Glutamatergic neuron (in vitro differentiated cells): Measurements from ENCODE around the gene DMBX1. TPM values are rescaled to one million over a fixed set of nuclear protein-coding genes. Genes with fewer than 3 reads are reported as not detected.

Source experiments
- DNase-seq: peaks from one replicate; pipeline ENCODE4 v3.0.0; 2022
- H3K27ac Mint-ChIP-seq: one replicate; pipeline ENCODE4 v1.8.0; 2020; ENCODE audit warnings: mild to moderate bottlenecking, mixed read lengths, inconsistent platforms; ENCODE audit not compliant: unreplicated experiment
- H3K27me3 Mint-ChIP-seq: one replicate; pipeline ENCODE4 v1.8.0; 2020; ENCODE audit warnings: mild to moderate bottlenecking, moderate library complexity, mixed read lengths, inconsistent platforms; ENCODE audit not compliant: unreplicated experiment
- H3K36me3 Mint-ChIP-seq: one replicate; pipeline ENCODE4 v1.8.0; 2020; ENCODE audit warnings: mild to moderate bottlenecking, mixed read lengths, inconsistent platforms; ENCODE audit not compliant: unreplicated experiment
- H3K4me1 Mint-ChIP-seq: one replicate; pipeline ENCODE4 v1.8.0; 2020; ENCODE audit warnings: mild to moderate bottlenecking, low read depth, mixed read lengths, inconsistent platforms; ENCODE audit not compliant: unreplicated experiment
- H3K4me3 Mint-ChIP-seq: one replicate; pipeline ENCODE4 v1.8.0; 2020; ENCODE audit warnings: mild to moderate bottlenecking, mixed read lengths, inconsistent platforms; ENCODE audit not compliant: unreplicated experiment
- H3K9me3 Mint-ChIP-seq: one replicate; pipeline ENCODE4 v1.8.0; 2020; ENCODE audit warnings: mild to moderate bottlenecking, moderate library complexity, mixed read lengths, inconsistent platforms; ENCODE audit not compliant: unreplicated experiment
- total RNA-seq: library from RNA; stranded (reverse); fragmentation: NEBNext Ultra II Directional; extraction: Animal tissue kit (Norgen Biotek cat#: 25700); gene quantifications from one replicate; pipeline ENCODE4 v1.2.1, GENCODE V29; 2021; ENCODE audit not compliant: unreplicated experiment
- TF ChIP-seq, protein P1 (sequence below): fragments of 200-600 bp; sonication (generic); IDR thresholded peaks from one replicate; pipeline ENCODE4 v1.5.0; 2021; ENCODE audit not compliant: partially characterized antibody, unreplicated experiment

The DMBX1 gene
- total RNA-seq, 1 donor from 2014 or later: not detected

DNA sequence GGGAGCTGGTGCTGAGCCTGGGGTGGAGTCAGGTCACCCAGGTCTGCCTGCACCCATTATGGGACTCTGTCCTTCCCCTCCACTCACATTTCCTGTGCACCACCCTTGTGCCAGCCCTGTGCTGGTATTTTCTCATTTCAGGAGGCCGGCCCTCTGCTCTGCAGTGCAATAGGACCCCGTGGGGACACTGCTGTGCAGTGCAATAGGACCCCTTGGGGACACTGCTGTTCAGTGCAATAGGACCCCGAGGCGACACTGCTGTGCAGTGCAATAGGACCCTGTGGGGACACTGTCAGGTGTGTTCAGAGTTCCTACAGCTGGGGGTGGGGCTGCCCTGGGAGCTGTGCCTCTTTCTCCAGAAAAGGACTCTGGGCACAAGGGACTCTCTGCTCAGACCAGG, 36.2 kb upstream of the DMBX1 start:
- no peak for DNase-seq
- peaks cover 24% of the 10 kb centered on the region for H3K27me3 Mint-ChIP-seq
- no peak overlapping the region for H3K4me3 Mint-ChIP-seq
- peaks cover 19% of the 10 kb centered on the region for H3K4me1 Mint-ChIP-seq
- H3K9me3 Mint-ChIP-seq: peaks cover 19% of the 10 kb centered on the region
- no peak overlapping the region for H3K27ac Mint-ChIP-seq
- TF ChIP-seq, protein P1, sequence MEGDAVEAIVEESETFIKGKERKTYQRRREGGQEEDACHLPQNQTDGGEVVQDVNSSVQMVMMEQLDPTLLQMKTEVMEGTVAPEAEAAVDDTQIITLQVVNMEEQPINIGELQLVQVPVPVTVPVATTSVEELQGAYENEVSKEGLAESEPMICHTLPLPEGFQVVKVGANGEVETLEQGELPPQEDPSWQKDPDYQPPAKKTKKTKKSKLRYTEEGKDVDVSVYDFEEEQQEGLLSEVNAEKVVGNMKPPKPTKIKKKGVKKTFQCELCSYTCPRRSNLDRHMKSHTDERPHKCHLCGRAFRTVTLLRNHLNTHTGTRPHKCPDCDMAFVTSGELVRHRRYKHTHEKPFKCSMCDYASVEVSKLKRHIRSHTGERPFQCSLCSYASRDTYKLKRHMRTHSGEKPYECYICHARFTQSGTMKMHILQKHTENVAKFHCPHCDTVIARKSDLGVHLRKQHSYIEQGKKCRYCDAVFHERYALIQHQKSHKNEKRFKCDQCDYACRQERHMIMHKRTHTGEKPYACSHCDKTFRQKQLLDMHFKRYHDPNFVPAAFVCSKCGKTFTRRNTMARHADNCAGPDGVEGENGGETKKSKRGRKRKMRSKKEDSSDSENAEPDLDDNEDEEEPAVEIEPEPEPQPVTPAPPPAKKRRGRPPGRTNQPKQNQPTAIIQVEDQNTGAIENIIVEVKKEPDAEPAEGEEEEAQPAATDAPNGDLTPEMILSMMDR: no peak
- H3K36me3 Mint-ChIP-seq: no peaks in the 10 kb centered on the region

DNA sequence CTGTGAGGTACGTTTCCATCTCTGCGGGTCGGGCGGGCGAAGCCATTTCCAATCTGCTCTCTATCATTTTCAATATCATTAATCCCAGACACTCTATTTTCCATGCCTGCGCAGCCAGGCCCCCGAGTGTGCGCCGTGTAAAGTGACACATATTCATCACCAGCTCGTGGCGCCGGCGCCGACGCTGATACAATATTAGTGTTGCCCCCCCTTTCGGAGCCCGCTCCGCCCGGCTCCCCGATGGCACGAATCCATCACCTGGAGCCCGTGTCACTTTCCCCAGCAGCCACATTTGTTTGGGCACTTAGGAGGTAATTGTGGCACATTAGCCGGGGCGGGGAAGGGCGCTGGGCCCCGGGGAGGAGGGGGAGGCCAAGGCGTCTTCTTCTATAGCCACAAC, 33.7 kb upstream of the DMBX1 start:
- DNase-seq: no peak
- H3K36me3 Mint-ChIP-seq: no peaks in the 10 kb centered on the region
- H3K27me3 Mint-ChIP-seq: peaks cover 27% of the 10 kb centered on the region
- peaks cover 16% of the 10 kb centered on the region for H3K9me3 Mint-ChIP-seq
- H3K4me3 Mint-ChIP-seq: no peak overlapping the region
- H3K27ac Mint-ChIP-seq: no peak overlapping the region
- TF ChIP-seq, protein P1: no peak
- H3K4me1 Mint-ChIP-seq: peaks cover 16% of the 10 kb centered on the region

DNA sequence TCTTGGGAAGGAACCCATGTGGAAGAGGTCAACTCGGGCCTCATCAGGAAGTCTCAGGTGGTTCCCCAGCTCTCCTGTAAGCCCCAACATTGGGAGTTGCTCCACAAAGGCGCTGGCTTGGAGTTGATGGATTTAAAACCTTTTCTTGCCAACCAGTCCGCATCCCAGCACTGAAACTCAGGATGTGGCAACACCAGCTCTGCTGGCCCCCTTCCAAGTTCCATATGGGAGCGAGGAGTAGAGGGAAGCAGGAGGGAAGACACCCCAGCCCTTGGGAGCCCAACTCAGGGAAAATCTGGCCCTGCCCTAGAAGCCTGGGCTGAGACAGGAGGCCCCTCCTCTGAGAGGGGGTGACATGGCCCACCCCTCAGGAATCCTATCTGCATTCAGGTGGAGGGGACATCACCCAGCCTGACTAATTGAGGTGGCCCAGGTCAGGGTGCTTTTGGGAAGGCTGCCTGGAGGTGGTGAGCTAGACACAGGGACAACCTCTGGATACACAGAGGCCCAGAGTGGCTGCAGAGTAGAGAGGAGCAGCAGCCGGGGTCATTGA, 33.1 kb upstream of the DMBX1 start:
- Mint-ChIP-seq H3K4me1 (peaks cover 20% of the 10 kb centered on the region), H3K9me3 (peaks cover 16% of the 10 kb centered on the region), H3K27me3 (peaks cover 28% of the 10 kb centered on the region), H3K36me3 (no peaks in the 10 kb centered on the region), H3K27ac (no peak overlapping the region), H3K4me3 (no peak overlapping the region)
- TF ChIP-seq, protein P1: no peak
- no peak for DNase-seq

DNA sequence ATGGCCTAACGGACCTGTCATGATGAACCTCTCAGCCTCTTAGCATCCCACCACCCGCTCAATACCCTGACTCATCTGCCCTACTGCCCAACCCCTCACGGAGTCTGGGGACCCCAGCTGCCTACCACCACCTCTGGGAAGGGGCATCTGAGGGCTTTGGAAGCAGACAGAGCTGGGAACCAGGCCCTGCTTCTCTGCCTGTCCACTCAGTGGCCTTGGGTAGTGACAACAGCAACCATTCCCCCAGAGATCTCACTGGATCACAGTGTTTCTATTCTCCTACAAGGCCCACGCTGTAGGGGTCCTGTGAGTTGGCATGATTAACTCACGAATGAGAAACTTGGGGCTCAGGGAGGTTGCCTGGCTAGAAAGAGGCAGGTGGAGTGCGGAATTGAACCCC, 32.5 kb upstream of the DMBX1 start:
- peaks cover 13% of the 10 kb centered on the region for H3K9me3 Mint-ChIP-seq
- TF ChIP-seq, protein P1: no peak
- DNase-seq: no peak
- H3K36me3 Mint-ChIP-seq: no peaks in the 10 kb centered on the region
- peaks cover 21% of the 10 kb centered on the region for H3K4me1 Mint-ChIP-seq
- no peak overlapping the region for H3K4me3 Mint-ChIP-seq
- no peak overlapping the region for H3K27ac Mint-ChIP-seq
- H3K27me3 Mint-ChIP-seq: peaks cover 28% of the 10 kb centered on the region

DNA sequence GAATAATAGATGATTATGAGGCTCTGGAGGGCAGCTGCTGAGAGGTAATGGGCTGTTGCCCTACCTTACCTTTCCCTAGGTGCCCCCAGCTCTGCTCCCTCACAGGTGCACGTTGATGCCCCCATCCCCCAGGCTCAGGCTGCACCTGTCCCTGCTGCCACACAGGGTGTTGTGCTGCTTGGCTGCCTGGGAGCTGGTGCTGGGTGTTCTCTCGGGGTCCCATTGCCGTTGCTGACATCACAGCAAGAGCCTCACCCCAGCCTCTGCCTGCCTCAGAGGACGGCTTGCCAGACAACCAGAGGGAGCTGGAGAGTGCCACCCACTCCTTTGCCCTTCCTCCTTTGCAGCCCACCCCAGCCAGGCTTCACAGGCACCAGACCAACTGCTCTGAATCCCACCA, 31.4 kb upstream of the DMBX1 start:
- Mint-ChIP-seq H3K4me1 (peaks cover 17% of the 10 kb centered on the region), H3K4me3 (no peak overlapping the region), H3K36me3 (no peaks in the 10 kb centered on the region), H3K27me3 (peaks cover 23% of the 10 kb centered on the region), H3K27ac (no peak overlapping the region), H3K9me3 (peaks cover 12% of the 10 kb centered on the region)
- TF ChIP-seq, protein P1: no peak
- no peak for DNase-seq
